SK-N-SH (cell line): ENCODE data around the gene YBX1. TPM values are rescaled to one million over a fixed set of nuclear protein-coding genes. Genes with fewer than 3 reads are reported as not detected.
"Not testable (repeated sequence)": the region's sequence is repeated elsewhere in the genome, so short reads cannot be mapped to it uniquely, and the experiment has no call there.

Experiments
- CTCF ChIA-PET: fragments of 300-600, 350-600 bp; formaldehyde crosslinking; extraction: SDS; loops from one replicate; lab custom pipeline; 2021; lab: Yijun Ruan, JAX
- POLR2A ChIA-PET: fragments of 350-600 bp; sonication (Branson Sonifier 250); formaldehyde crosslinking; extraction: SDS; loops from one replicate; lab custom pipeline; 2020; ENCODE audit warnings: antibody characterized with exemption, inconsistent platforms; lab: Yijun Ruan, JAX
- DNase-seq: peaks from one replicate; pipeline ENCODE4 v3.0.0; 2012
- H2AFZ ChIP-seq: fragments of 200-600 bp; sonication (generic); 2 replicates; pipeline ENCODE4 v1.8.1; 2016; ENCODE audit warnings: antibody characterized with exemption, mild to moderate bottlenecking, low read depth
- H3F3A ChIP-seq: fragments of 200-600 bp; sonication (generic); replicated peaks from 2 replicates; pipeline ENCODE3; 2016; ENCODE audit warnings: antibody characterized with exemption, mild to moderate bottlenecking; ENCODE audit not compliant: insufficient read depth
- H3K27ac ChIP-seq, 2 experiments: fragments of 200-500 bp in 1 of 2; fragments of 200-600 bp in 1 of 2; sonication (Bioruptor generic) in 1 of 2; sonication (generic), shearing (Covaris generic) in 1 of 2; 2 replicates each; pipeline versions ENCODE4 v1.5.1 to v1.6.1; 2014 to 2016; ENCODE audit warnings: low read depth in 2 of 2, inconsistent platforms in 1 of 2, low read length in 1 of 2, mild to moderate bottlenecking in 1 of 2, mixed read lengths in 1 of 2
- H3K27me3 ChIP-seq: fragments of 200-600 bp; sonication (generic), shearing (Covaris generic); 2 replicates; pipeline ENCODE4 v1.6.1; 2016; ENCODE audit warnings: mixed run types; ENCODE audit not compliant: insufficient read depth
- H3K36me3 ChIP-seq, 2 experiments: fragments of 200-500 bp in 1 of 2; fragments of 200-600 bp in 1 of 2; sonication (Bioruptor generic) in 1 of 2; sonication (generic) in 1 of 2; replicated peaks in 1 of 2; 2 replicates each; pipeline versions ENCODE3 to v1.5.1; 2014 to 2016; ENCODE audit warnings: low read length in 1 of 2, mild to moderate bottlenecking in 1 of 2; ENCODE audit not compliant: insufficient read depth in 2 of 2, control insufficient read depth in 1 of 2
- H3K4me1 ChIP-seq, 2 experiments: fragments of 200-500 bp in 1 of 2; fragments of 200-600 bp in 1 of 2; sonication (Bioruptor generic) in 1 of 2; sonication (generic), shearing (Covaris generic) in 1 of 2; 2 replicates each; pipeline versions ENCODE4 v1.5.1 to v1.6.1; 2014 to 2016; ENCODE audit warnings: low read depth in 1 of 2, low read length in 1 of 2, mixed run types in 1 of 2; ENCODE audit not compliant: insufficient read depth in 2 of 2, control insufficient read depth in 1 of 2
- H3K4me2 ChIP-seq: fragments of 200-600 bp; sonication (generic), shearing (Covaris generic); 2 replicates; pipeline ENCODE4 v1.6.1; 2017; ENCODE audit warnings: mixed run types
- H3K4me3 ChIP-seq, 2 experiments: fragments of 200-500 bp in 1 of 2; fragments of 200-600 bp in 1 of 2; sonication (Bioruptor generic) in 1 of 2; sonication (generic), shearing (Covaris generic) in 1 of 2; 2 replicates each; pipeline versions ENCODE4 v1.5.1 to v1.8.1; 2014 to 2016; ENCODE audit warnings: low read depth in 2 of 2, inconsistent platforms in 1 of 2, low read length in 1 of 2, mild to moderate bottlenecking in 1 of 2, mixed read lengths in 1 of 2, moderate library complexity in 1 of 2
- H3K79me2 ChIP-seq: fragments of 200-600 bp; sonication (generic); 2 replicates; pipeline ENCODE4 v1.8.1; 2017; ENCODE audit warnings: mild to moderate bottlenecking; ENCODE audit not compliant: insufficient read depth
- H3K9ac ChIP-seq: fragments of 200-600 bp; sonication (generic); 2 replicates; pipeline ENCODE4 v1.6.1; 2017; ENCODE audit warnings: mixed run types
- H3K9me2 ChIP-seq: fragments of 200-600 bp; sonication (generic); 2 replicates; pipeline ENCODE4 v1.6.1; 2017; ENCODE audit warnings: mixed run types
- H3K9me3 ChIP-seq: fragments of 200-600 bp; sonication (generic); 2 replicates; pipeline ENCODE4 v1.6.1; 2017; ENCODE audit warnings: mixed run types, mild to moderate bottlenecking, moderate library complexity
- H4K20me1 ChIP-seq: fragments of 200-600 bp; sonication (generic); 2 replicates; pipeline ENCODE4 v1.6.1; 2017; ENCODE audit warnings: mild to moderate bottlenecking, mixed run types; ENCODE audit not compliant: insufficient read depth
- CTCF ChIP-seq: fragments of 200-600 bp; sonication (generic); IDR thresholded peaks from 2 replicates; pipeline ENCODE4 v1.6.1; 2017; ENCODE audit warnings: antibody characterized with exemption, mild to moderate bottlenecking, moderate library complexity
- EP300 ChIP-seq, 2 experiments: IDR thresholded peaks; 2 replicates each; pipeline versions ENCODE4 v1.4.0 to v1.6.1; 2012; ENCODE audit warnings: borderline replicate concordance in 1 of 2, low read depth in 1 of 2, low read length in 1 of 2
- EZH2phosphoT487 ChIP-seq: fragments of 200-600 bp; sonication (generic); IDR thresholded peaks from 2 replicates; pipeline ENCODE4 v1.6.1; 2017; ENCODE audit warnings: low read depth, mixed run types, mild to moderate bottlenecking, antibody characterized with exemption, moderate library complexity, borderline replicate concordance
- GABPA ChIP-seq: IDR thresholded peaks from 2 replicates; pipeline ENCODE4 v1.4.0; 2012; ENCODE audit warnings: low read depth, mild to moderate bottlenecking
- GATA2 ChIP-seq: sonication (generic); formaldehyde crosslinking; IDR thresholded peaks from 2 replicates; pipeline ENCODE4 v1.5.0; 2020; ENCODE audit warnings: mild to moderate bottlenecking, missing genetic modification reagents
- MXI1 ChIP-seq: IDR thresholded peaks from 2 replicates; pipeline ENCODE4 v1.6.1; 2012; ENCODE audit warnings: mild to moderate bottlenecking, low read depth, low read length, improper control_type of control experiment
- NFIC ChIP-seq: IDR thresholded peaks from 2 replicates; pipeline ENCODE4 v1.4.0; 2012; ENCODE audit warnings: borderline replicate concordance
- NRF1 ChIP-seq: IDR thresholded peaks from 2 replicates; pipeline ENCODE4 v1.6.1; 2012; ENCODE audit warnings: low read depth, mild to moderate bottlenecking, low read length
- SMC3 ChIP-seq: IDR thresholded peaks from 2 replicates; pipeline ENCODE4 v1.6.1; 2012; ENCODE audit warnings: low read depth, low read length, improper control_type of control experiment
- USF2 ChIP-seq: fragments of 150-350 bp; IDR thresholded peaks from 2 replicates; pipeline ENCODE4 v1.6.1; 2017; ENCODE audit warnings: antibody characterized with exemption, low read length, low read depth, borderline replicate concordance
- YY1 ChIP-seq: IDR thresholded peaks from 2 replicates; pipeline ENCODE4 v1.4.0; 2012; ENCODE audit warnings: low read depth, mild to moderate bottlenecking
- ZBTB33 ChIP-seq: IDR thresholded peaks from 2 replicates; pipeline ENCODE4 v1.4.0; 2012; ENCODE audit warnings: low read depth, borderline replicate concordance
- WGBS: methylation state at CpG from one replicate; pipeline ENCODE4 v1.1.6; 2017; ENCODE audit warnings: low lambda C conversion rate; 5-methylcytosine and 5-hydroxymethylcytosine counted together
- polyA plus RNA-seq, 3 experiments: library from polyadenylated mRNA; depleted of rRNA; stranded (reverse); fragments of >200 nt; gene quantifications; 2 replicates each; pipeline ENCODE4 v1.2.3, GENCODE V29; 2012

The YBX1 gene
- polyA plus RNA-seq, 1 of the 3 experiments (the other 2 are of a cell fraction), result 592 TPM

- TF ChIP-seq CTCF (no peak), NRF1 (no peak), USF2 (no peak)
These were observed 38.6 kb downstream of the YBX1 start (continued) for GRCh38 chr1:42720868-42721267.

GRCh38 chr1:42721926-42722325 lies 39.7 kb downstream of the YBX1 start:
- Histone ChIP-seq H3K4me3 (no peak overlapping the region), H3K27ac (no peak overlapping the region), H3K9ac (no peak overlapping the region), H3K9me2 (no peaks in the 10 kb centered on the region), H3K27me3 (no peaks in the 10 kb centered on the region), H2AFZ (no peak overlapping the region), H3K36me3 (no peaks in the 10 kb centered on the region), H4K20me1 (no peaks in the 10 kb centered on the region), H3F3A (no peaks in the 10 kb centered on the region), H3K4me1 (no peaks in the 10 kb centered on the region), H3K9me3 (no peaks in the 10 kb centered on the region), H3K79me2 (no peaks in the 10 kb centered on the region), H3K4me2 (no peak overlapping the region)
- ChIA-PET CTCF (interaction anchor here (0.7 kb wide), 1 partner anchor 535 kb away, joined by 4 read pairs; no protein-coding TSS in a partner anchor), POLR2A (interaction anchor here (0.7 kb wide), 1 partner anchor 369 kb away, joined by 5 read pairs; no protein-coding TSS in a partner anchor)
- TF ChIP-seq GATA2 (CRISPR knock-in tag), result no peak
- TF ChIP-seq EP300 (IDR thresholded peaks at IDR 0.05; ENCODE audit: borderline replicate concordance in 1 of 2, low read depth in 1 of 2, low read length in 1 of 2), result no peak
- 100% methylated on average over 3 of the region's 3 CpGs for WGBS
- no peak for DNase-seq

GRCh38 chr1:42722403-42722802 lies 40.2 kb downstream of the YBX1 start:
- H3K9ac ChIP-seq, H3K4me1 ChIP-seq, H3K27ac ChIP-seq, H3K4me2 ChIP-seq, H4K20me1 ChIP-seq, DNase-seq, H3K79me2 ChIP-seq, H3K36me3 ChIP-seq, H3K4me3 ChIP-seq, H3K27me3 ChIP-seq, CTCF ChIA-PET, H3K9me3 ChIP-seq, H2AFZ ChIP-seq, H3K9me2 ChIP-seq, H3F3A ChIP-seq: not testable (repeated sequence)
- POLR2A ChIA-PET, result interaction anchor here (0.6 to 0.7 kb wide), 2 partner anchors 369 to 1912 kb away, joined by 3 to 5 read pairs; no protein-coding TSS in a partner anchor
- WGBS, result 93% methylated on average over 2 of the region's 2 CpGs

GRCh38 chr1:42723511-42723910 lies 41.3 kb downstream of the YBX1 start:
- Histone ChIP-seq H3K9me2 (no peaks in the 10 kb centered on the region), H3K4me2 (no peak overlapping the region), H3F3A (no peaks in the 10 kb centered on the region), H3K27ac (no peak overlapping the region), H3K9me3 (no peaks in the 10 kb centered on the region), H4K20me1 (no peaks in the 10 kb centered on the region), H3K27me3 (no peaks in the 10 kb centered on the region), H3K4me3 (no peak overlapping the region), H3K9ac (no peak overlapping the region), H3K36me3 (no peaks in the 10 kb centered on the region), H3K4me1 (no peaks in the 10 kb centered on the region), H3K79me2 (no peaks in the 10 kb centered on the region), H2AFZ (no peak overlapping the region)
- WGBS, result 72% methylated on average over 6 of the region's 6 CpGs
- TF ChIP-seq GABPA (no peak), EZH2phosphoT487 (no peak), MXI1 (no peak), ZBTB33 (no peak), YY1 (no peak), USF2 (no peak), SMC3 (no peak), GATA2 (CRISPR knock-in tag) (no peak), NFIC (no peak)
- DNase-seq, result no peak
- ChIA-PET CTCF (no interaction called here), POLR2A (no interaction called here)
